ENCODE measurements around the gene SLC32A1. TPM values are rescaled to one million over a fixed set of nuclear protein-coding genes. Genes with fewer than 3 reads are reported as not detected.

Gene SLC32A1, protein sequence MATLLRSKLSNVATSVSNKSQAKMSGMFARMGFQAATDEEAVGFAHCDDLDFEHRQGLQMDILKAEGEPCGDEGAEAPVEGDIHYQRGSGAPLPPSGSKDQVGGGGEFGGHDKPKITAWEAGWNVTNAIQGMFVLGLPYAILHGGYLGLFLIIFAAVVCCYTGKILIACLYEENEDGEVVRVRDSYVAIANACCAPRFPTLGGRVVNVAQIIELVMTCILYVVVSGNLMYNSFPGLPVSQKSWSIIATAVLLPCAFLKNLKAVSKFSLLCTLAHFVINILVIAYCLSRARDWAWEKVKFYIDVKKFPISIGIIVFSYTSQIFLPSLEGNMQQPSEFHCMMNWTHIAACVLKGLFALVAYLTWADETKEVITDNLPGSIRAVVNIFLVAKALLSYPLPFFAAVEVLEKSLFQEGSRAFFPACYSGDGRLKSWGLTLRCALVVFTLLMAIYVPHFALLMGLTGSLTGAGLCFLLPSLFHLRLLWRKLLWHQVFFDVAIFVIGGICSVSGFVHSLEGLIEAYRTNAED
- 0.18 TPM for polyA plus RNA-seq (2013)

DNA sequence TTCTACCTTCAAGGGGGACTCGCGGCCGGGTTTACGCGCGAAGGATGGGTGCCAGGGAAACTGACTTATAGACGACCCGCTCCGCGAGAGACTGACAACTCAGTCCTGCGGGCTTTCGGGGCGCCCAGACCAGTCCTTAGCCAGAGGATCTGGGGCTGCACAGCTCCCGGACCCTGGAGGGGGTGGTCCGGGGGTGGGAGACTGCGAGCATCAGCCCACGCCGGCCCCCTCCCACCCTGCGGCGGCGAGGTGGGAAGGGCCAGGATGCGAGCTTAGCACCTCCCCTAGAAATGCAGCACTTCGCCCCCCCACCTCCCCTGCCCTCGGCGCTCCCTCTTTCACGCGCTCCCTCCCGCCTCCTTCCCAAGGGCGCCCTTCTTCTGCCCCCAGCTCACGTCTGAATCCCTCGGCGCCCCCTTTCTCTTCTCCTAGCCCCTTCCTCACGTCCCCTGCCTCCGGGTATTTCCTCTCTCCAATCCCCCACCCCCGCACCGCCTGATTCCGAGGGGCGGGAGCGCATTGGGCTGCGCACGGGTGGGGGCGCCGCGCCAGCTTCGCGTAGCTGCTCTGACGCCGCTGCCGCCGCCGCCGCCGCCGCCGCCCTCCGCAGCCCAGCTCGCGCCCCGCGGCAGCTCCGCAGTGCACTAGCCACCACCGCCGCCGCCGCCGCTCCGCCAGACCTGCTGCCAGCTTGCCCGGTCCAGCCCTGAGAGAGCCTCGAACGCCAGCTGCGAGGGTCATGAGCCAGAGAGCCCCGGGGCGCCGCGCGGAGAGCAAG is at the start of gene SLC32A1:
TSS of gene SLC32A1 (plus strand) at position 639 of the 778 bp plus-strand sequence. CDS start 239 bp downstream, outside the sequence.
- Histone ChIP-seq H3K27ac (ENCODE audit: insufficient read depth in 1 of 2, low read depth in 1 of 2, low read length in 2 of 2, poor library complexity in 1 of 2, severe bottlenecking in 2 of 2) (no peak within 1 kb of the TSS), H3K36me3 (ENCODE audit: control insufficient read depth in 4 of 4, insufficient read depth in 4 of 4, low read length in 3 of 4) (no peaks in the 10 kb centered on the region), H3K4me1 (ENCODE audit: control extremely low read depth in 1 of 4, control insufficient read depth in 4 of 4, insufficient read depth in 4 of 4, low read length in 3 of 4) (peaks cover 0 to 55% (median 33%) of the 10 kb centered on the region in 4 experiments), H3K4me3 (ENCODE audit: control insufficient read depth in 1 of 7, extremely low read depth in 1 of 7, insufficient read depth in 4 of 7, low read depth in 2 of 7, low read length in 6 of 7) (peak within 1 kb of the TSS in 3 of 7 experiments; percentile 4 to 40 (median 39)), H3K27me3 (replicated peaks in 2 of 5; ENCODE audit: control insufficient read depth in 4 of 5, insufficient read depth in 5 of 5, low read length in 4 of 5) (peaks cover 7 to 100% (median 75%) of the 10 kb centered on the region in 5 experiments), H3K9me3 (ENCODE audit: control extremely low read depth in 1 of 5, control insufficient read depth in 4 of 5, insufficient read depth in 2 of 5, low read depth in 1 of 5, low read length in 4 of 5) (peaks cover 0 to 3% (median 0%) of the 10 kb centered on the region in 5 experiments)
- 2% methylated on average over 61 of the region's 76 CpGs for WGBS (ENCODE audit: insufficient coverage)
- peak in 1 of 3 donors; percentile 24 for DNase-seq
- POLR2A ChIA-PET: interaction anchor here (0.6 kb wide), 1 partner anchor 16 kb away, joined by 3 read pairs; no protein-coding TSS in a partner anchor
- CTCF ChIA-PET: interaction anchor here (0.7 to 12.1 kb wide), 7 partner anchors 8 to 76 kb away, joined by 3 to 134 read pairs (median 6); partner anchors contain the start of gene ACTR5

DNA sequence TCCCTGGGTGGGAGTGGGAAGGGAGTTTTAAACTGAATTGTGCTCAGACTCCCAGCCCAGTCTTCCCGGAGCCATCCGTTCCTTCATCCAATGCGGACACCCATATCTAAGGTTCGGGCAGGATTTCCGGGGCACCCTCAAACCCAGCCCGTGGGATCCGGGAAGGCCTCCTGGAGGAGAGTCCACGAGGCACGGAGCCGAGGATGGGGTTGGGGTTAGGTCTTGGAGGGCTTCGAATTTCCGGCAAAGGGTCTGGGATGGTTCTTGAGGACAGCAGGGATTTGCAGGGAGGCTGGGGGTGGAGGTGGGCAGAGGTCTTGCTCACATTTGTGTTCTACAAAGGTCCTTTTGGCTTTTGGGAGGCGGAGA is 49.5 kb upstream of the SLC32A1 start:
- Histone ChIP-seq H3K4me3 (ENCODE audit: control insufficient read depth in 1 of 7, extremely low read depth in 1 of 7, insufficient read depth in 4 of 7, low read depth in 2 of 7, low read length in 6 of 7) (peak overlapping the region in 2 of 7 experiments; percentile 14 to 55), H3K27ac (ENCODE audit: insufficient read depth in 1 of 2, low read depth in 1 of 2, low read length in 2 of 2, poor library complexity in 1 of 2, severe bottlenecking in 2 of 2) (no peak overlapping the region), H3K4me1 (ENCODE audit: control extremely low read depth in 1 of 4, control insufficient read depth in 4 of 4, insufficient read depth in 4 of 4, low read length in 3 of 4) (peaks cover 0 to 16% (median 10%) of the 10 kb centered on the region in 4 experiments), H3K9me3 (ENCODE audit: control extremely low read depth in 1 of 5, control insufficient read depth in 4 of 5, insufficient read depth in 2 of 5, low read depth in 1 of 5, low read length in 4 of 5) (peaks cover 0 to 3% (median 0%) of the 10 kb centered on the region in 5 experiments), H3K36me3 (ENCODE audit: control insufficient read depth in 4 of 4, insufficient read depth in 4 of 4, low read length in 3 of 4) (no peaks in the 10 kb centered on the region), H3K27me3 (replicated peaks in 2 of 5; ENCODE audit: control insufficient read depth in 4 of 5, insufficient read depth in 5 of 5, low read length in 4 of 5) (peaks cover 11 to 67% (median 22%) of the 10 kb centered on the region in 5 experiments)
- 38% methylated on average over 12 of the region's 13 CpGs for WGBS (ENCODE audit: insufficient coverage)
- CTCF ChIA-PET: no interaction called here
- POLR2A ChIA-PET: no interaction called here
- DNase-seq: no peak

DNA sequence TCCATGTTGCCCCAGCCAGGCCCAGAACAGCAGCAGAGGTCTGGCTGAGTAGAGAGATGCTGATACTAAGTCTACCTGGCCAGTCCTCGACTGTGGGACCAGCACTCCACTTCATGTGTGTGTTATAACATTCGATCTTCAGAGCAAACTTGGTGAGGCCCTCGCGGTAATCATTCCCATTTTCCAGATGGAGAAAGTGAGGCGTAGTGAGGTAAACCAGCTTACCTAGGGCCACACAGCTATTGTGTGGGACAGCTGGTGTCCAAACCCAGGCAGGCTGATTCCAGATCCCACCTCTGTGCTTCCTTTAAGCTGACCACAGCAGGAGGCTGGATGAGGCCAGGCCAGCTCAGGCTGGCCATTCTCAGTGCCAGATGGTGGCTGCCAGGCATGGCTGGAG is 47.7 kb upstream of the SLC32A1 start:
- no peak overlapping the region for H3K27ac ChIP-seq (ENCODE audit: insufficient read depth in 1 of 2, low read depth in 1 of 2, low read length in 2 of 2, poor library complexity in 1 of 2, severe bottlenecking in 2 of 2)
- no peak for DNase-seq
- H3K9me3 ChIP-seq (ENCODE audit: control extremely low read depth in 1 of 5, control insufficient read depth in 4 of 5, insufficient read depth in 2 of 5, low read depth in 1 of 5, low read length in 4 of 5): peaks cover 0 to 3% (median 0%) of the 10 kb centered on the region in 5 experiments
- WGBS (ENCODE audit: insufficient coverage): 96% methylated on average over 5 of the region's 5 CpGs
- POLR2A ChIA-PET: no interaction called here
- H3K4me1 ChIP-seq (ENCODE audit: control extremely low read depth in 1 of 4, control insufficient read depth in 4 of 4, insufficient read depth in 4 of 4, low read length in 3 of 4): peaks cover 0 to 16% (median 10%) of the 10 kb centered on the region in 4 experiments
- H3K4me3 ChIP-seq (ENCODE audit: control insufficient read depth in 1 of 7, extremely low read depth in 1 of 7, insufficient read depth in 4 of 7, low read depth in 2 of 7, low read length in 6 of 7): no peak overlapping the region
- CTCF ChIA-PET: no interaction called here
- no peaks in the 10 kb centered on the region for H3K36me3 ChIP-seq (ENCODE audit: control insufficient read depth in 4 of 4, insufficient read depth in 4 of 4, low read length in 3 of 4)
- H3K27me3 ChIP-seq (replicated peaks in 2 of 5; ENCODE audit: control insufficient read depth in 4 of 5, insufficient read depth in 5 of 5, low read length in 4 of 5): peaks cover 11 to 55% (median 20%) of the 10 kb centered on the region in 5 experiments

GRCh38 chr20:38680500-38681306 is 43.6 kb upstream of the SLC32A1 start:
- no peak overlapping the region for H3K27ac ChIP-seq (ENCODE audit: insufficient read depth in 1 of 2, low read depth in 1 of 2, low read length in 2 of 2, poor library complexity in 1 of 2, severe bottlenecking in 2 of 2)
- no peaks in the 10 kb centered on the region for H3K36me3 ChIP-seq (ENCODE audit: control insufficient read depth in 4 of 4, insufficient read depth in 4 of 4, low read length in 3 of 4)
- H3K27me3 ChIP-seq (replicated peaks in 2 of 5; ENCODE audit: control insufficient read depth in 4 of 5, insufficient read depth in 5 of 5, low read length in 4 of 5): peaks cover 0 to 24% (median 3%) of the 10 kb centered on the region in 5 experiments
- DNase-seq: peak; percentile 48 to 75 (median 70)
- no peak overlapping the region for H3K4me3 ChIP-seq (ENCODE audit: control insufficient read depth in 1 of 7, extremely low read depth in 1 of 7, insufficient read depth in 4 of 7, low read depth in 2 of 7, low read length in 6 of 7)
- H3K4me1 ChIP-seq (ENCODE audit: control extremely low read depth in 1 of 4, control insufficient read depth in 4 of 4, insufficient read depth in 4 of 4, low read length in 3 of 4): no peaks in the 10 kb centered on the region
- ChIA-PET CTCF (interaction anchor here (1.4 to 1.8 kb wide), 2 partner anchors 12 to 22 kb away, joined by 3 to 5 read pairs; no protein-coding TSS in a partner anchor), POLR2A (no interaction called here)
- 44% methylated on average over 6 of the region's 9 CpGs for WGBS (ENCODE audit: insufficient coverage)
- H3K9me3 ChIP-seq (ENCODE audit: control extremely low read depth in 1 of 5, control insufficient read depth in 4 of 5, insufficient read depth in 2 of 5, low read depth in 1 of 5, low read length in 4 of 5): no peaks in the 10 kb centered on the region

- no CpG with 5 or more reads among the region's 2 CpGs for WGBS (ENCODE audit: insufficient coverage)
- no peaks in the 10 kb centered on the region for H3K4me1 ChIP-seq (ENCODE audit: control extremely low read depth in 1 of 4, control insufficient read depth in 4 of 4, insufficient read depth in 4 of 4, low read length in 3 of 4)
- H3K27me3 ChIP-seq (replicated peaks in 2 of 5; ENCODE audit: control insufficient read depth in 4 of 5, insufficient read depth in 5 of 5, low read length in 4 of 5): peaks cover 0 to 15% (median 3%) of the 10 kb centered on the region in 5 experiments
- H3K4me3 ChIP-seq (ENCODE audit: control insufficient read depth in 1 of 7, extremely low read depth in 1 of 7, insufficient read depth in 4 of 7, low read depth in 2 of 7, low read length in 6 of 7): no peak overlapping the region
- H3K36me3 ChIP-seq (ENCODE audit: control insufficient read depth in 4 of 4, insufficient read depth in 4 of 4, low read length in 3 of 4): no peaks in the 10 kb centered on the region
- ChIA-PET POLR2A (interaction anchor here (0.6 kb wide), 1 partner anchor 63 kb away, joined by 3 read pairs; no protein-coding TSS in a partner anchor), CTCF (no interaction called here)
- no peak overlapping the region for H3K27ac ChIP-seq (ENCODE audit: insufficient read depth in 1 of 2, low read depth in 1 of 2, low read length in 2 of 2, poor library complexity in 1 of 2, severe bottlenecking in 2 of 2)
- no peak for DNase-seq
- H3K9me3 ChIP-seq (ENCODE audit: control extremely low read depth in 1 of 5, control insufficient read depth in 4 of 5, insufficient read depth in 2 of 5, low read depth in 1 of 5, low read length in 4 of 5): no peaks in the 10 kb centered on the region
Measured at GRCh38 chr20:38685271-38685670, 39.0 kb upstream of the SLC32A1 start.

DNA sequence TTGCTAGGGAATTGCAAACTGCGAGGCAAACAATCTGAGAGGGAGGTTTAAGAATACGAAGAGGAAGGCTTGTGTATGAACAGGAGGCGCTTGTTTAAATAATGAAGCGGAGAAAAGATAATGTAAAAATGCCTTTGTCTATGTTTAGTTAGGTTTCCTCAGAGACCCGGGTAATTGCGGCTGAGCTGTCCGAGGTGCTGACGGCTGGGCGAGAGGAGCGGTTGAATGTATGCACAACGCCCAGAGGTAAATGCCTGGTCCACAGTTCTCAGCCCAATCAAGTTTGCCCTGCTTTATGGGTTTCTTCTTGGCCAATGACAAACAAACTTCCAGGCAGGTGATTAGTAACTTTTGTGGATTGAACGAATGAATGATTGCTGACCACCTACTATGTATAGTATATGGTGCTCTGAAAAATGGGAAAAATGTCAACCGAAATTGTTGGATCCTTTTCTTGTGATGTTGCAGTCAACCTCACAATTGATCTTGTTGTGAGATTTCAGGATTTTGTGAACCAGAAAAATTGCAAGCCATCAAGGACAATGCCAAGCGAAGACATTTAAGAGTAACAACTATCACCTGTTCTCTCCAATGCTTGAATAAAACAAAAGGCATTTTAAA is 38.3 kb upstream of the SLC32A1 start:
- peak; percentile 43 to 78 (median 75) for DNase-seq
- Histone ChIP-seq H3K27ac (ENCODE audit: insufficient read depth in 1 of 2, low read depth in 1 of 2, low read length in 2 of 2, poor library complexity in 1 of 2, severe bottlenecking in 2 of 2) (no peak overlapping the region), H3K4me3 (ENCODE audit: control insufficient read depth in 1 of 7, extremely low read depth in 1 of 7, insufficient read depth in 4 of 7, low read depth in 2 of 7, low read length in 6 of 7) (no peak overlapping the region), H3K36me3 (ENCODE audit: control insufficient read depth in 4 of 4, insufficient read depth in 4 of 4, low read length in 3 of 4) (no peaks in the 10 kb centered on the region), H3K4me1 (ENCODE audit: control extremely low read depth in 1 of 4, control insufficient read depth in 4 of 4, insufficient read depth in 4 of 4, low read length in 3 of 4) (no peaks in the 10 kb centered on the region), H3K9me3 (ENCODE audit: control extremely low read depth in 1 of 5, control insufficient read depth in 4 of 5, insufficient read depth in 2 of 5, low read depth in 1 of 5, low read length in 4 of 5) (no peaks in the 10 kb centered on the region), H3K27me3 (replicated peaks in 2 of 5; ENCODE audit: control insufficient read depth in 4 of 5, insufficient read depth in 5 of 5, low read length in 4 of 5) (peaks cover 0 to 16% (median 3%) of the 10 kb centered on the region in 5 experiments)
- ChIA-PET CTCF (no interaction called here), POLR2A (interaction anchor here (0.6 kb wide), 1 partner anchor 63 kb away, joined by 3 read pairs; no protein-coding TSS in a partner anchor)
- 11% methylated on average over 12 of the region's 14 CpGs for WGBS (ENCODE audit: insufficient coverage)

Measured in common myeloid progenitor, CD34-positive (primary cell).